GM12892 (cell line): ENCODE data around the gene TBPL1.

ENCODE experiments used
- POLR2A ChIP-seq: IDR thresholded peaks from 2 replicates; pipeline ENCODE4 v1.6.1; 2011; ENCODE audit warnings: low read depth, low read length, control low read depth
- POLR2AphosphoS5 ChIP-seq: IDR thresholded peaks from 2 replicates; pipeline ENCODE4 v1.6.1; 2011; ENCODE audit warnings: low read depth, low read length, control low read depth

- TF ChIP-seq POLR2A (no peak), POLR2AphosphoS5 (no peak)
These were observed 37.3 kb downstream of the TBPL1 start for GRCh38 chr6:133990321-133990720.
